Kidney epithelial cell (primary cell): Measurements from ENCODE around the gene ADAMTS4. TPM values are rescaled to one million over a fixed set of nuclear protein-coding genes. Genes with fewer than 3 reads are reported as not detected.

Experiments used
- DNase-seq: peaks from one replicate; pipeline ENCODE4 v3.0.0-alpha.2; 2010; ENCODE audit warnings: low read depth
- H3K27me3 ChIP-seq: 2 replicates; pipeline ENCODE4 v1.6.0; 2011; ENCODE audit warnings: low read length; ENCODE audit not compliant: control insufficient read depth, insufficient read depth
- H3K36me3 ChIP-seq: 2 replicates; pipeline ENCODE4 v1.5.1; 2011; ENCODE audit warnings: low read length; ENCODE audit not compliant: control insufficient read depth, insufficient read depth
- H3K4me3 ChIP-seq: 2 replicates; pipeline ENCODE4 v1.5.1; 2011; ENCODE audit warnings: low read depth, mild to moderate bottlenecking, control low read depth, low read length
- total RNA-seq: library from RNA; depleted of rRNA; stranded (reverse); fragments of >200 nt; gene quantifications from 2 replicates; pipeline ENCODE4 v1.2.3, GENCODE V29; 2015
- TF ChIP-seq, protein P1 (sequence below): IDR thresholded peaks from 2 replicates; pipeline ENCODE4 v1.5.1; 2011; ENCODE audit warnings: mild to moderate bottlenecking, moderate library complexity, low read length, control low read depth, inconsistent platforms; ENCODE audit not compliant: insufficient read depth, poor library complexity, severe bottlenecking

Gene ADAMTS4
- total RNA-seq, 1 donor from 2014 or later: 0.33 TPM

DNA sequence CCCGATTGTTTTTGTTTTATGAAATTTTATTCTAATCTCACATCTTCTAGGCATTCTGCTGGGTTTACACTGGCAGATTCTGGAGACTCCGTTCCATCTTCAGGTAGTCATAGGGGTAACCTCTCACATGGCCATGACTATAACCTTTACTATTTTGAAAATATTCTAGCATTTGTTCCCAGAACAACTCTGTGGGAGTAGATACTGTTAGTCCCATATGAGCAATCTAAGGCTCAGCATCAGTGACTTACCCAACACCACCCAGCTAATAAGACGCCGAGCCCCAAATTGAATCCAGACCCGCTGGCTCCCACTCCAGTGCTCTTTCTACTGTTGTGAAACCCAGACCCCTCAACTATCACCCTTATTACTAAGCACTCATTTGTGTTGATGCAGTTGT, 9.8 kb downstream of the ADAMTS4 start:
- no peak for DNase-seq
- TF ChIP-seq, protein P1, sequence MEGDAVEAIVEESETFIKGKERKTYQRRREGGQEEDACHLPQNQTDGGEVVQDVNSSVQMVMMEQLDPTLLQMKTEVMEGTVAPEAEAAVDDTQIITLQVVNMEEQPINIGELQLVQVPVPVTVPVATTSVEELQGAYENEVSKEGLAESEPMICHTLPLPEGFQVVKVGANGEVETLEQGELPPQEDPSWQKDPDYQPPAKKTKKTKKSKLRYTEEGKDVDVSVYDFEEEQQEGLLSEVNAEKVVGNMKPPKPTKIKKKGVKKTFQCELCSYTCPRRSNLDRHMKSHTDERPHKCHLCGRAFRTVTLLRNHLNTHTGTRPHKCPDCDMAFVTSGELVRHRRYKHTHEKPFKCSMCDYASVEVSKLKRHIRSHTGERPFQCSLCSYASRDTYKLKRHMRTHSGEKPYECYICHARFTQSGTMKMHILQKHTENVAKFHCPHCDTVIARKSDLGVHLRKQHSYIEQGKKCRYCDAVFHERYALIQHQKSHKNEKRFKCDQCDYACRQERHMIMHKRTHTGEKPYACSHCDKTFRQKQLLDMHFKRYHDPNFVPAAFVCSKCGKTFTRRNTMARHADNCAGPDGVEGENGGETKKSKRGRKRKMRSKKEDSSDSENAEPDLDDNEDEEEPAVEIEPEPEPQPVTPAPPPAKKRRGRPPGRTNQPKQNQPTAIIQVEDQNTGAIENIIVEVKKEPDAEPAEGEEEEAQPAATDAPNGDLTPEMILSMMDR: no peak
- no peaks in the 10 kb centered on the region for H3K36me3 ChIP-seq
- H3K27me3 ChIP-seq: peaks cover 2% of the 10 kb centered on the region
- no peak overlapping the region for H3K4me3 ChIP-seq

DNA sequence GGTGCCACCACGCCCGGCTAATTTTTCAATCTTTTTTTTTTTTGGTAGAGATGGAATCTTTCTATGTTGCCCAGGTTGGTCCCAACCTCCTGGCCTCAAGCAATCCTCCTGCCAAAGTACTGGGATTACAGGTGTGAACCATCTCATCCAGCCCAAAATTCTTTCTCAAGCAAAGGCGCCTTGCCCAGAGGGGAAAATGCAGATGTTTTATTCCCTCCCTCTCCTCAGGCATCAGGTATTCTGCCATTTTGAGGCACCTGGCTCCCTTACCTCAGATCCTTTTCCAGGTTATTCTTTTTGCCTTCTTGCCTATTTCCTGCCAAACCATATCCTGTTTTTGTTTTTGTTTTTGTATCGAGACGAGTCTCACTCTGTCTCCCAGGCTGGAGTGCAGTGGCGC, 10.5 kb downstream of the ADAMTS4 start:
- DNase-seq: no peak
- peaks cover 2% of the 10 kb centered on the region for H3K27me3 ChIP-seq
- no peaks in the 10 kb centered on the region for H3K36me3 ChIP-seq
- TF ChIP-seq, protein P1: no peak
- H3K4me3 ChIP-seq: no peak overlapping the region

DNA sequence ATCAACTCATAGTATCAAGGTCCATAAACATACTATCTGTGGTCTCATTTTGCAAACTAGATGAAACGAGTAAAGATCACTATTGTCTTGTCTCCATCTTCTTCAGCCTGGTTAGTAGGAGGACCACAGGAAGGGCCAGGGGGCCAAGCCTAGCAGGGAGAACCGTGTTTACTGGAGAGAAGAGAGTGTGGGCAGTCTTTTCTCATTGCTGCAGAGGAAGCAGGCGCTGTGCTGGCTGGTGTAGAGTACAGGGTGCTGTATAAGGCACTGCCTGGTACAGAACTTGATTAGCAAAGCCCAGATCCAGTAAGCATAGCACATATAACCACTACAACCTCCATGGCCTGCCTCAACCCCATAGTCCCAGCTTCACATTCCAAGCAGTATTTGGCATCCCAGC, 11.5 kb downstream of the ADAMTS4 start:
- DNase-seq: no peak
- TF ChIP-seq, protein P1: no peak
- Histone ChIP-seq H3K36me3 (no peaks in the 10 kb centered on the region), H3K27me3 (peaks cover 2% of the 10 kb centered on the region), H3K4me3 (no peak overlapping the region)

DNA sequence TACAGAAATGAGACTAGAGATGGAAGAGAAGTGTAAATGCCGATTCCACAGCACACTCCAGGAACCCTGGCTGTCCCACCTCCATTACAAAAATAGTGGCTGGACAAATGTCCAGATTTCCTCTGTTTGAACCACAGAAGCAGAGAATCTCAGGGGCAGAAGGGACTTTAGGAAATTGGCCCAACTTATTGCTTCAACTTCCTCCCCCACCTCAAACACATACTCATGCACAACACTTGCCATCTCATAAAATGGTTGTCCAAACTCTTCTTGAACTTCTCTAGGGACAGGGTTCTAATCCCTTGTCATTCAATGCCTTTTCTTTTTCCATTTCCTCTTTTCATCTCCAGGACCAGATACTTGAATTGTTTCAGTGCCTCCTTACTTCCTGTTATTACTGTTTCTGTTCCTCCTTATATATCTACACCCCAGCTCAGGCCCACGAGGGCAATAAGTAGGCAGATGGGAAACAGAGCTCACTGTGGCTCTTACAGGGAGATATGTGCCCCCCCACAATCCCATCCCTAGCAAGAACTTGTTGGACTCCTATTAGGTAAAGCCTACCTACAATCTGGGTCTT, 13.0 kb downstream of the ADAMTS4 start:
- Histone ChIP-seq H3K4me3 (no peak overlapping the region), H3K27me3 (no peaks in the 10 kb centered on the region), H3K36me3 (no peaks in the 10 kb centered on the region)
- TF ChIP-seq, protein P1: no peak
- DNase-seq: no peak

DNA sequence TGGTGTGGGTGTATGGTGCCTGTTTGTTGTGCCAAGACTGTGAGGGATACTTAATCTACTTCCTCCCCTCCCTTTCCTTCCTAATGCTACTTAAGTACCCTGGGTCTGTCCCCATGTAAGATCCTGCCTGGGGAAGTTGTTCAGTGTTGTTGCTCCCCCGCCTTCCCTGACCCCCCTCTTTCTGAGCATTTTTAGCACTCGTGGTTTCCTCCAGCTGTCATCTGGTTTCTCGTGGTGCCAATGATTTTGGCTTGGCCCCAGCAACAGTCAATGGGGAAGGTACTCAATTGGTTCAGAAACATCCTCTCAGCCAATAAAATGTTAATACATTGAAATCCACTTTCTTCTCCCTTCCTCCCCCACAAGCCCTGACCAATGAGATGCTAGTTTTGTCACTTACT, 13.6 kb downstream of the ADAMTS4 start:
- TF ChIP-seq, protein P1: no peak
- Histone ChIP-seq H3K27me3 (no peaks in the 10 kb centered on the region), H3K36me3 (no peaks in the 10 kb centered on the region), H3K4me3 (no peak overlapping the region)
- no peak for DNase-seq

DNA sequence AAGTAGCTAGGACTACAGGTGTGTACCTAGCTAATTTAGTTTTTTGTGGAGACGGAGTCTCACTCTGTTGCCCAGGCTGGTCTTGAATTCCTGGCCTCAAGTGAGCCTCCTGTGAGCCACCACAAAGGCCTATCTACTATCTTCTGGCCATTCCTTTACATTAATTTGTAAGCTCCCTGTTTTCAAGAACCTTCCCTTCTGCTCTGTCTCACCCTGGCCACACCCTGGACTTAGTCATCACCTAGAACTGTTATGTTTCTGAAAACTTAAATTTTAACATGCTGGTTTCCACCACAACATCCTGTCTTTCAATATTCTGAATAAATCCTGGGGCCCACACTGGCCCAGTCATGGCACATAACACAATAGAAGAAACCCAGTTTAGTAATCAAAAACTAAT, 16.6 kb downstream of the ADAMTS4 start:
- Histone ChIP-seq H3K4me3 (no peak overlapping the region), H3K36me3 (no peaks in the 10 kb centered on the region), H3K27me3 (no peaks in the 10 kb centered on the region)
- no peak for DNase-seq
- TF ChIP-seq, protein P1: no peak
